Omental fat pad (tissue), 4 donors: ENCODE data around the gene TUBB3. TPM values are rescaled to one million over a fixed set of nuclear protein-coding genes. Genes with fewer than 3 reads are reported as not detected.

Experiments
- ATAC-seq: fragments of 150-250 bp; one replicate; pipeline ENCODE4 v1.9.1; 2016; ENCODE audit warnings: mild to moderate bottlenecking, moderate library complexity; ENCODE audit not compliant: low FRiP score
- DNase-seq: peaks from one replicate; pipeline ENCODE4 v3.0.0-alpha.2; 2019; ENCODE audit warnings: low spot score
- total RNA-seq, 4 donors: library from RNA; depleted of rRNA; stranded (reverse); fragments of >200 nt; gene quantifications; one replicate each; pipeline ENCODE4 v1.1.0, GENCODE V29; 2016
- TF ChIP-seq, protein P1 (sequence below), 3 donors: fragments of 450-650 bp; IDR thresholded peaks; one replicate each; pipeline ENCODE4 v1.5.1; 2016 to 2017; ENCODE audit warnings: antibody characterized with exemption in 3 of 3, mild to moderate bottlenecking in 3 of 3, moderate library complexity in 2 of 3

Gene TUBB3
- total RNA-seq, 4 donors from 2014 or later: 2.8 to 34.9 (median 10.5) TPM

DNA sequence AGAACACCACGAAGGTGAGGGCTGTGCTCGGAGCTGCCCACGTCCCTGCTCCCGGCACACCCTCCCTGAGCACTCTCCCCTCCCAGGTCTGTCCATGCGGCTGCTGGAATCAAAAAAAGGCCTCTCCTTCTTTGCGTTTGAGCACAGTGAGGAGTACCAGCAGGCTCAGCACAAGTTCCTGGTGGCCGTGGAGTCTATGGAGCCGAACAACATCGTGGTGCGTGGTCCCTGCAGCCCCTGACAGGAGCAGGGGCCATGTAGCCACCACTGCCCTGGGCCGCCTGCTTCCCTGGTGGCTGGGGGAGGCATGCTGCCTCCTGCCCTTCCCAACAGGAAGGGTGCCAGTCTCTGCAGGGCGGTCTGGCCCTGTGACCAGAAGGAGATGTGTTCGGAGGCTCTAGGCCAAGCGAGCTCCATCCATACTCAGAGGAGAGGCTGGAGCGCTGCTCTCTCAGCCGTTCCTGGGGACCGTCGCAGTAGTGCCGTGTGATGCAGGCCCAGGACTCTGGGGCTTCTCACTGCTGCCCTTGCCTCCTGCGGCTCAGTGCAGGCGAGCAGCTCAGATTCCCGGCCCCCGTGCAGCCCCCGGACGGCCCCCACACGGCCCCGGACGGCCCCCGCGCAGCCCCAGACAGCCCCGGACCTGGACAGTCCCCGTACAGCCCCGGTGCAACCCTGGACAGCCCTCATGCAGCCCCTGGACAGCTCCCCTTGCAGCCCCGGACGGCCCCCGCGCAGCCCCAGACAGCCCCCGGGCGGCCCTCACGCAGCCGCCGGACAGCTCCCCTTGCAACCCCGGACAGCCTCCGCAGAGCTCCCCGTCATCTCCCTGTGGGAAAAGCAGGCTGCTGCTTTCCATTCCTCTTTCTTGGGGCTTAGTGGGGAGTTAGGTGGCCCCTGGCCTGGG is 29.2 kb upstream of the TUBB3 start:
- TF ChIP-seq, protein P1, sequence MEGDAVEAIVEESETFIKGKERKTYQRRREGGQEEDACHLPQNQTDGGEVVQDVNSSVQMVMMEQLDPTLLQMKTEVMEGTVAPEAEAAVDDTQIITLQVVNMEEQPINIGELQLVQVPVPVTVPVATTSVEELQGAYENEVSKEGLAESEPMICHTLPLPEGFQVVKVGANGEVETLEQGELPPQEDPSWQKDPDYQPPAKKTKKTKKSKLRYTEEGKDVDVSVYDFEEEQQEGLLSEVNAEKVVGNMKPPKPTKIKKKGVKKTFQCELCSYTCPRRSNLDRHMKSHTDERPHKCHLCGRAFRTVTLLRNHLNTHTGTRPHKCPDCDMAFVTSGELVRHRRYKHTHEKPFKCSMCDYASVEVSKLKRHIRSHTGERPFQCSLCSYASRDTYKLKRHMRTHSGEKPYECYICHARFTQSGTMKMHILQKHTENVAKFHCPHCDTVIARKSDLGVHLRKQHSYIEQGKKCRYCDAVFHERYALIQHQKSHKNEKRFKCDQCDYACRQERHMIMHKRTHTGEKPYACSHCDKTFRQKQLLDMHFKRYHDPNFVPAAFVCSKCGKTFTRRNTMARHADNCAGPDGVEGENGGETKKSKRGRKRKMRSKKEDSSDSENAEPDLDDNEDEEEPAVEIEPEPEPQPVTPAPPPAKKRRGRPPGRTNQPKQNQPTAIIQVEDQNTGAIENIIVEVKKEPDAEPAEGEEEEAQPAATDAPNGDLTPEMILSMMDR (IDR thresholded peaks at IDR 0.05): no peak
- no peak for ATAC-seq
- no peak for DNase-seq

DNA sequence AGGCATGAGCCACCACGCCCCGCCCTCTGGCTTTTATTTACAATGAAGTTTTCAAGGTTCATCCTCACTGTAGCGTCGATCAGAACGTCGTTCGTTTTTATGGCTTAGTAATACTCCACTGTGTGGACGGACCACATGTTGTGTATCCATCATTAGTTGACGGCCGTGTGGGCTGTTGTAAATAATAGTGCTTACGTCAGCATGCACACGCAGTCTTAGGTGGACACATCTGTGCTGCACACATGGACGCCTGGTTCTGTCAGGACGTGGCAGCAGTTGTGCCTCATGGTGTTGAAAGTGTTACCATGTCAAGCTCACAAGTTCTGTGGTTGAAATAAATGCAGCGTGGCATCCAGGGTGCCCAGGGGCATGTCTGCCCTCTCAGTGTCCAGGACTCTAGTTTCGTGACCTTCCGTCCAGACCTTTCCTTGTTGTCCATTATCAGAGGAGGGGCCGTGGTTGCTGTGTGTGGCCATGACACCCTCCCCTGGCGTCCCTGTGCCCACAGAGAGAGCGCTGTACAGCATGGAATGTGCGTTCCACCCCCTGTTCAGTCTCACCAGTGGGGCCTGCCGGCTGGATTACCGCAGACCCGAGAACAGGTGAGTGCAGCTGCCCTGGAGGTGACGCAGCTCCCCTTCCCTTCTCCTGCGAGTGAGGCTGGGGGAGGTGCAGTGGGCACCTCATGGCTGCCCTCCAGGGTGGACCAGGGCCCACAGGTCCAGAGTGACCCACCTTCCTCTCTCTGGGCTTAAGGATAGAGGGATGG is 27.5 kb upstream of the TUBB3 start:
- ATAC-seq: no peak

DNA sequence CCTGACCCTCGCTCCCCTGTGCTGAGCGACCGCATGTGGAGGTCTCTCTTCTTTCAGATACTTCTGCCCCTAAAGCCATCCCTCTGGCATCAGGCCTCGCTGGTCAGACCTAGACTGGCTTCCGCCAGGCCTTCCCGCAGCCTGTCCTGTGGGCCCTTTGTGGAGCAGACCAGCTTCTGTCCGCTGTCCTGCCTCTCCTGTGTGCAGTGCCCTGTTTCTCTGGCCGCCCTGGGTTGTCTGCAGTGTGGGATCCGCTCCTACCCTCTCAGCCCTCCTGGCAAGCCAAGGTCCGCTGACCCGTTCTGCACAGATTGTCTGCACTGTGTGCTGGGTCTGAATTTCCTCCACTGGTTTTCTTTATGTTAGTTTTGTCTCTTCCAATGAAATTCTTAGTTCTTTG is 25.9 kb upstream of the TUBB3 start:
- TF ChIP-seq, protein P1 (IDR thresholded peaks at IDR 0.05): no peak
- ATAC-seq: no peak
- no peak for DNase-seq

More for the DNA sequence above, 27.5 kb upstream of the TUBB3 start:
- TF ChIP-seq, protein P1 (IDR thresholded peaks at IDR 0.05): no peak
- no peak for DNase-seq

DNA sequence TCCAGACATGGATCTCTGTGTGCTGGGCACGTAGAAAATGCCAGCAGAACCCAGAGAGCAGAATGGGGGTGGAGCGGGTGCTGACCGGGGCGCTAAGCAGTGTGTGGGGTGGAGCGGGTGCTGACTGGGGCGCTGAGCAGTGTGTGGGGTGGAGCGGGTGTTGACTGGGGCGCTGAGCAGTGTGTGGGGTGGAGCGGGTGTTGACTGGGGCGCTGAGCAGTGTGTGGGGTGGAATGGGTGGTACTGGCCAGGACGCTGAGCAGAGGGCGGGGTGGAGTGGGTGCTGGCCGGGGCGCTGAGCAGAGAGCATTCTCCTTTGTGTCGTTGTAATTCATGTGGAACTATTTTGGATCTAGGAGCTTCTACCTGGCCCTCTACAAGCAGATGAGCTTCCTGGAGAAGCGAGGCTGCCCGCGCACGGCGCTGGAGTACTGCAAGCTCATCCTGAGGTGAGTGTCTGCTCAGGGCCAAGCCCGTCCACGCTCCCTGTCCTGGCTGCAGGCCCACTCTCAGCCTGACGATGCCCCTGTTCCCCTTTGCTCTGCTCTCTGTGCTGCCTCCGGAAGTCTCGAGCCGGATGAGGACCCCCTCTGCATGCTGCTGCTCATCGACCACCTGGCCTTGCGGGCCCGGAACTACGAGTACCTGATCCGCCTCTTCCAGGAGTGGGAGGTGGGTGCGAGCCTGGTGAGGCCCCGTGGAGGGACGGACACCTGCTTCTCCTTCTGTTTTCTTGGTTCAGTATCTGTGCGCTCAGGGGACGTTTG is 24.8 kb upstream of the TUBB3 start:
- TF ChIP-seq, protein P1 (IDR thresholded peaks at IDR 0.05): no peak
- ATAC-seq (no peak), DNase-seq (no peak)

DNA sequence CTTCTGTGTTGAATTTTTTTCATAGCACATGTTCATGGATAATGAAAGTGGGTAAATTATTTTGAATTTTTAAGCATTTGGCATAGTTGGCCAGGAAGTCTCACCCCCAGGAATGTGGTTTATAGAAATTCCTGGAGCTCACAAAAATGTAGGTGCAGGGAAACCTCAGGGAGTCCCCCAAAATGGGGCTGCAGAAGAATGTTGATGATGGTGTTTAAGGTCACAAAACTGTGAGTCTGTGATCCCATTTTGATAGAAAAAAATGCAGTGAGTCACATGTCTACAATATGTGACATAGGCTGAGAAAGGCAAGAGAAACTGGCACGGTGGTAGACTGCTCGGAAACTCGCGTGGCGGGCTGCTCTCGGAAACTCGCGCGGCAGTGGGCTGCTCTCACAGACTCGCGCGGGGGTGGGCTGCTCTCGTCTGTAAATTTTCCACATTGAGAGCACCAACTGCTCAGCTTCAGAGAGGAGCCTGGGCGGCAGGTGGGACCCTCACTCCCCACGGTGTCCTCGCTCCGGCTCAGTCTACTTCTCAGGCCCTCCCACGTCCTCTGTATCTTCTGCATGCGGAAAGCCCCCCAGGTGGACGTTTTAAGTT is 23.2 kb upstream of the TUBB3 start:
- DNase-seq (no peak), ATAC-seq (no peak)
- TF ChIP-seq, protein P1 (IDR thresholded peaks at IDR 0.05): no peak

DNA sequence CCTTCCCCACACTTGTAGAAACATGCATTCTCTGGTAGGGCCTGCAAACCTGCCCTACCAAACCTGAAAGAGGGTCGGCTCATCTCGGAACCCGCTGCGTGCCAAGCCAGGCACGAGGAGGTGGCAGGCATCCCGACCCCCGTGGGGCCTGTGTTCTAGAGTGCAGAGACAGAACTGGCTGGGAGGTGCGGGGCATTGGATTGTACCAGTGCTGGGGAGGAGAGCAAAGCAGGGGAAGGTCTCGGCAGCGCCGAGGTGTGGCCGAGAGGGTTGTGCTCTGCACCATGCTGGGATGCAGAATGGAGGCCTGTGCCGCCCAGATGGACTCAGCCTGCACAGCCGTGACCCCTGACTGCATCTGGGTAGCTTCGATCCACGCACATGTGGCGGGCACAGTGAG is 22.3 kb upstream of the TUBB3 start:
- no peak for DNase-seq
- TF ChIP-seq, protein P1 (IDR thresholded peaks at IDR 0.05): no peak

More for the DNA sequence above, 22.3 kb upstream of the TUBB3 start:
- ATAC-seq: no peak
